Endothelial cell of umbilical vein (primary cell): ENCODE data around the gene SEMA3A. TPM values are rescaled to one million over a fixed set of nuclear protein-coding genes. Genes with fewer than 3 reads are reported as not detected.

Experiments
- BruUV-seq: library from RNA; stranded (reverse); fragments of 400-500 nt; replicated peaks from 2 replicates; lab custom pipeline; 2021; lab: Mats Ljungman, UMichigan
- CTCF ChIA-PET: fragments of 300-600, 350-600 bp; sonication (Branson Sonifier 250); formaldehyde crosslinking; loops from one replicate; lab custom pipeline; 2021; ENCODE audit warnings: antibody characterized with exemption, inconsistent platforms; lab: Charles Lee
- POLR2A ChIA-PET: fragments of 300-600, 350-600 bp; sonication (Branson Sonifier 250); formaldehyde crosslinking; loops from one replicate; lab custom pipeline; 2021; ENCODE audit warnings: antibody characterized with exemption, inconsistent platforms; lab: Charles Lee
- DNase-seq: peaks from one replicate; pipeline ENCODE4 v3.0.0-alpha.2; 2011; ENCODE audit warnings: low read depth, low spot score
- FAIRE-seq: peaks from 2 replicates; lab custom pipeline; 2011; peaks lifted over from hg19 to GRCh38; lab: Jason Lieb, UNC
- H2AFZ ChIP-seq: 2 replicates; pipeline ENCODE4 v1.6.0; 2012; ENCODE audit warnings: low read depth, low read length, control low read depth, inconsistent platforms
- H3K27ac ChIP-seq: 2 replicates; pipeline ENCODE4 v1.5.1; 2011; ENCODE audit warnings: low read depth, mild to moderate bottlenecking, control low read depth, low read length, moderate library complexity; ENCODE audit not compliant: insufficient read depth
- H3K27me3 ChIP-seq, 2 experiments: 2 replicates each; pipeline versions ENCODE4 v1.6.0 to v1.6.1; 2011; ENCODE audit warnings: low read length in 2 of 2, mixed read lengths in 1 of 2; ENCODE audit not compliant: control insufficient read depth in 2 of 2, insufficient read depth in 2 of 2
- H3K36me3 ChIP-seq, 2 experiments: 2 replicates in 1 of 2; 3 replicates in 1 of 2; pipeline ENCODE4 v1.5.1; 2011; ENCODE audit warnings: low read length in 2 of 2, mild to moderate bottlenecking in 1 of 2, moderate library complexity in 1 of 2; ENCODE audit not compliant: control insufficient read depth in 2 of 2, insufficient read depth in 2 of 2; ENCODE audit errors: extremely low read depth in 1 of 2
- H3K4me1 ChIP-seq: 3 replicates; pipeline ENCODE4 v1.5.1; 2011; ENCODE audit warnings: mild to moderate bottlenecking, low read length; ENCODE audit not compliant: control insufficient read depth, insufficient read depth; ENCODE audit errors: extremely low read depth
- H3K4me2 ChIP-seq: 2 replicates; pipeline ENCODE4 v1.6.1; 2011; ENCODE audit warnings: low read length, control low read depth, mixed read lengths; ENCODE audit not compliant: insufficient read depth
- H3K4me3 ChIP-seq, 3 experiments: fragments of 200-600 bp in 1 of 3; sonication (generic), shearing (Covaris generic) in 1 of 3; replicated peaks in 1 of 3; 2 replicates each; pipeline ENCODE4 v1.5.1; 2011 to 2016; ENCODE audit warnings: control low read depth in 3 of 3, low read length in 3 of 3, mild to moderate bottlenecking in 2 of 3, inconsistent platforms in 1 of 3, low read depth in 1 of 3, moderate library complexity in 1 of 3; ENCODE audit not compliant: insufficient read depth in 1 of 3
- H3K79me2 ChIP-seq: 2 replicates; pipeline ENCODE4 v1.6.0; 2012; ENCODE audit warnings: low read length, inconsistent platforms; ENCODE audit not compliant: control insufficient read depth, insufficient read depth
- H3K9ac ChIP-seq: replicated peaks from 2 replicates; pipeline ENCODE3; 2011; ENCODE audit warnings: low read length, control low read depth; ENCODE audit not compliant: insufficient read depth; ENCODE audit errors: extremely low read depth
- H3K9me1 ChIP-seq: replicated peaks from 3 replicates; pipeline ENCODE4 v1.6.0; 2011; ENCODE audit warnings: mild to moderate bottlenecking, low read length; ENCODE audit not compliant: control insufficient read depth, insufficient read depth; ENCODE audit errors: extremely low read depth
- H3K9me3 ChIP-seq: replicated peaks from 2 replicates; pipeline ENCODE4 v1.5.1; 2012; ENCODE audit warnings: low read length, inconsistent platforms; ENCODE audit not compliant: control insufficient read depth, insufficient read depth
- H4K20me1 ChIP-seq: replicated peaks from 2 replicates; pipeline ENCODE3; 2011; ENCODE audit warnings: mild to moderate bottlenecking, low read length; ENCODE audit not compliant: control insufficient read depth, insufficient read depth; ENCODE audit errors: extremely low read depth
- CTCF ChIP-seq, 2 donors: IDR thresholded peaks; 1 replicate in 1 of 2; 2 replicates in 1 of 2; pipeline ENCODE4 v1.5.1; 2011; ENCODE audit warnings: low read length in 2 of 2, mild to moderate bottlenecking in 2 of 2, moderate library complexity in 2 of 2, control low read depth in 1 of 2, inconsistent platforms in 1 of 2, low read depth in 1 of 2; ENCODE audit not compliant: insufficient read depth in 1 of 2; ENCODE audit errors: extremely low read depth in 1 of 2
- EZH2 ChIP-seq: IDR thresholded peaks from 2 replicates; pipeline ENCODE4 v1.6.1; 2012; ENCODE audit warnings: borderline replicate concordance, low read depth, mild to moderate bottlenecking, moderate library complexity, low read length, inconsistent platforms; ENCODE audit not compliant: severe bottlenecking
- FOS ChIP-seq: IDR thresholded peaks from 2 replicates; pipeline ENCODE4 v1.6.1; 2011; ENCODE audit warnings: mild to moderate bottlenecking, low read length, moderate library complexity, borderline replicate concordance; ENCODE audit not compliant: insufficient read depth
- GATA2 ChIP-seq: IDR thresholded peaks from 2 replicates; pipeline ENCODE4 v1.7.0; 2011; ENCODE audit warnings: low read depth, mild to moderate bottlenecking, moderate library complexity, mixed read lengths, low read length; ENCODE audit not compliant: insufficient read length, insufficient read depth
- JUN ChIP-seq: IDR thresholded peaks from 2 replicates; pipeline ENCODE4 v1.6.1; 2011; ENCODE audit warnings: borderline replicate concordance, low read depth; ENCODE audit not compliant: insufficient read length, insufficient read depth
- MYC ChIP-seq: IDR thresholded peaks from one replicate; pipeline ENCODE4 v1.6.1; 2011; ENCODE audit warnings: mild to moderate bottlenecking, low read depth, low read length
- POLR2A ChIP-seq: IDR thresholded peaks from 2 replicates; pipeline ENCODE4 v1.6.1; 2012; ENCODE audit warnings: low read depth, mild to moderate bottlenecking, control low read depth, low read length
- POLR2AphosphoS5 ChIP-seq: IDR thresholded peaks from 2 replicates; pipeline ENCODE4 v1.6.1; 2012; ENCODE audit warnings: low read depth, mild to moderate bottlenecking, control low read depth, low read length, moderate library complexity; ENCODE audit not compliant: insufficient read depth
- dilution Hi-C: fragments of 300-500 bp; cut with MboI; formaldehyde crosslinking; loops from one replicate; pipeline ENCODE4 v1.15.0; 2019; ENCODE audit warnings: low sequenced_read_pairs; ENCODE audit not compliant: extremely low pct_ligation_motif_present
- intact Hi-C: fragments of 100-400 bp; cut with micrococcal nuclease; formaldehyde crosslinking; loops from one replicate; pipeline ENCODE4 v1.10.0; 2022
- polyA plus RNA-seq, 4 experiments: library from polyadenylated mRNA; depleted of rRNA in 3 of 4; stranded (reverse) in 3 of 4; unstranded in 1 of 4; fragments of >200 nt; gene quantifications; 2 replicates each; pipeline versions ENCODE4 v1.2.1 to v1.2.3, GENCODE V29; 2011 to 2012; ENCODE audit warnings: missing spikeins in 1 of 4
- total RNA-seq: library from RNA; stranded (reverse); gene quantifications from 2 replicates; pipeline ENCODE4 v1.2.3, GENCODE V29; 2021
- TF ChIP-seq, protein P1 (sequence below): IDR thresholded peaks from 2 replicates; pipeline ENCODE4 v1.6.1; 2011; ENCODE audit not compliant: insufficient read depth, insufficient read length

The SEMA3A gene
- total and polyA plus RNA-seq, 2 donors (not counting 3 experiments of a cell fraction or from before 2014, with no cell fraction given): 0.68 to 1.2 TPM

DNA sequence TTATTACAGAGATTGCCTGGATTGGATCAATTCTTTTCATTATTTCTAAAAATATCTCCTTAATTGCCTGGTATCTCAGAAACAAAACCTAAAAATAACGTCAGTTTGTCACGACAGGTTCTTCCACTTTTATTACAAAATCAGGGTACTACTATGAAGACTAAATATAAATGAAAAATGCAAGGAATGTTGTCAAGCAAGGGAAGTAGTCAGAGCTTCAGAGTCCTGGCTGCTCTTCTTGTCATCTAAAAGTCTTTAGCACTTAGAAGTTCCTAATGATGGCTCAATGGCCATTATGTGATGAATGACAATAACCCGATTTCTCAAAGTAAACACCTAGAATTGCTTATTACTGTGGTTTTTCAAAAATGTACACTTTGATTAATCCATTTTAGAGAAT is 192.2 kb downstream of the SEMA3A start:
- H3K27me3 ChIP-seq: no peaks in the 10 kb centered on the region
- no peak overlapping the region for H3K4me3 ChIP-seq
- CTCF ChIA-PET: no interaction called here
- no peaks in the 10 kb centered on the region for H3K4me1 ChIP-seq
- DNase-seq (no peak), FAIRE-seq (no peak)
- intact Hi-C loops: no loop called here
- H3K36me3 ChIP-seq: no peaks in the 10 kb centered on the region
- H3K9me1 ChIP-seq: no peaks in the 10 kb centered on the region
- dilution Hi-C loops: no loop called here
- no TSS peak for BruUV-seq
- no peak overlapping the region for H3K9ac ChIP-seq
- H2AFZ ChIP-seq: no peak overlapping the region
- TF ChIP-seq CTCF (IDR thresholded peaks at IDR 0.05; ENCODE audit: extremely low read depth in 1 of 2, insufficient read depth in 1 of 2, low read depth in 1 of 2, low read length in 2 of 2): no peak
- TF ChIP-seq POLR2AphosphoS5: no peak
- TF ChIP-seq, protein P1, sequence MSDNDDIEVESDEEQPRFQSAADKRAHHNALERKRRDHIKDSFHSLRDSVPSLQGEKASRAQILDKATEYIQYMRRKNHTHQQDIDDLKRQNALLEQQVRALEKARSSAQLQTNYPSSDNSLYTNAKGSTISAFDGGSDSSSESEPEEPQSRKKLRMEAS: no peak
- no peak for TF ChIP-seq EZH2
- H4K20me1 ChIP-seq: no peaks in the 10 kb centered on the region
- POLR2A ChIA-PET: no interaction called here
- H3K9me3 ChIP-seq: no peaks in the 10 kb centered on the region
- H3K4me2 ChIP-seq: no peak overlapping the region
- no peak overlapping the region for H3K27ac ChIP-seq
- no peaks in the 10 kb centered on the region for H3K79me2 ChIP-seq

DNA sequence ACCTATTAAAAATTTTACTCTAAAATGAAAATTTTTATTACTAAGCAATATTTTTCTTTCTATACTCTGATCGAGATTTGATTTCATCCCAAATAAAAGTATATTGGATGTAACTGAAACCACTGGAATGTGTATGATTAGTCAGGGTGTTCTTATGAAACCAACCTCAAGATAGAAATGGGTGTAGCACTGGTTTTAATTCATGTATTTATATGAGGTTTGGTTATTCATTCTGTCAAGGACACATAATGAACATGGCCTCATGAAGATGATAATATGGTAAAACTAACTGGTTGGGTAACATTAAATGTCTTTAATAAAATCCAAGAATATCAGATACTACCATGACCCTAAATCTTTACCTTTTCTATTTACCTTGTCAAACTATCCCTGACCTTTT is 197.7 kb downstream of the SEMA3A start:
- H3K4me2 ChIP-seq: no peak overlapping the region
- H3K9me1 ChIP-seq: no peaks in the 10 kb centered on the region
- H2AFZ ChIP-seq: no peak overlapping the region
- H3K36me3 ChIP-seq: no peaks in the 10 kb centered on the region
- no peaks in the 10 kb centered on the region for H3K4me1 ChIP-seq
- ChIA-PET POLR2A (no interaction called here), CTCF (no interaction called here)
- no peaks in the 10 kb centered on the region for H3K9me3 ChIP-seq
- H3K9ac ChIP-seq: no peak overlapping the region
- H3K4me3 ChIP-seq: no peak overlapping the region
- no peaks in the 10 kb centered on the region for H3K27me3 ChIP-seq
- no peaks in the 10 kb centered on the region for H4K20me1 ChIP-seq
- TF ChIP-seq FOS (no peak), EZH2 (no peak), POLR2AphosphoS5 (no peak), CTCF (IDR thresholded peaks at IDR 0.05; ENCODE audit: extremely low read depth in 1 of 2, insufficient read depth in 1 of 2, low read depth in 1 of 2, low read length in 2 of 2) (no peak), GATA2 (no peak), MYC (no peak), JUN (no peak), POLR2A (no peak)
- TF ChIP-seq, protein P1: no peak
- H3K79me2 ChIP-seq: no peaks in the 10 kb centered on the region
- DNase-seq: no peak
- intact Hi-C loops (no loop called here), dilution Hi-C loops (no loop called here)
- no peak overlapping the region for H3K27ac ChIP-seq
- FAIRE-seq: no peak
- no TSS peak for BruUV-seq
